Measurements from ENCODE around the gene CPNE5.

GRCh38 chr6:36794713-36795065 is 44.6 kb downstream of the CPNE5 start:
- no peak for TF ChIP-seq CTCF (IDR thresholded peaks at IDR 0.05)
- no peak for TF ChIP-seq POLR2A (IDR thresholded peaks at IDR 0.05)

Measured in uterus (tissue), 2 donors.